Measurements from ENCODE around the gene MED27.

DNA sequence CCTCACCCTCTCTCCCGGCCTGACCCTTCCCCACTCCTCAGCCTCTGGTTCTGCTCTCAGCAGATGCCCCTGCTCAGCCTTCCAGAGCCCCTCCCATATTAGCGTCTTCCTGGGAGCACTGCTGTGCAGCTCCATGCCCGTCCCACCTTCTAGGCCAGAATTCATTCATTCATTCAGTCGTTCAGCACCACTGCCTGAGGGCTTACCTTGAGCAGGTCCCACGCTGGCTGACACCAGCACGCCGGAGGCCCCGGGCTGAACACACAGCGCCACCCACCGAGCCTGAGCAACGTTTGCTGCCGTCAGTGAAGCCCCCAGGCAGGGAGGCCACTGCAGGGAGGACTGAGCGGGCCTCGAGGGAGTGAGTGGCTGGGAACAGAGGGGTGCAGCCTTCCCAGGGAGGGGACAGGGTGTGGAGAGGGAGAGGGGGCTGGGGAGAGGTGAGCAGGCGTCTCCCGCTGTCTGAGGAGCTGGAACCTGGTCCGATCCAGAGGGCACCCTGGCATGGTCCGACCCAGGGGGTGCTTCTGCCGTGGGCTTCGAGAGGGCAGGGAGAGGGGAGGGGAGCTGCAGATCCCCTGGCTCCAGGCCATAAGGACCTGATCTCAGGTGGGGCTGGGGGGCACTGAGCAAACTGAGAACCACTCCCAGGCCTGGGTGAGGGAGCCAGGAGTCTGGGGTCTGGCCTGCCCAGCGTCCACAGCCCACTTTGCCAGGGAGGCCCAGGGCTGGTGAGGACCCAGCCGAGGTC is 241.0 kb downstream of the MED27 start:
- no peak for TF ChIP-seq EP300 (IDR thresholded peaks at IDR 0.05; ENCODE audit: low read depth in 2 of 2, low read length in 2 of 2)
- no peak for TF ChIP-seq EP300 (CRISPR knock-in tag; IDR thresholded peaks at IDR 0.05; ENCODE audit: borderline replicate concordance)
- TF ChIP-seq RCOR2 (CRISPR knock-in tag; IDR thresholded peaks at IDR 0.05): no peak
- TF ChIP-seq, protein P1, sequence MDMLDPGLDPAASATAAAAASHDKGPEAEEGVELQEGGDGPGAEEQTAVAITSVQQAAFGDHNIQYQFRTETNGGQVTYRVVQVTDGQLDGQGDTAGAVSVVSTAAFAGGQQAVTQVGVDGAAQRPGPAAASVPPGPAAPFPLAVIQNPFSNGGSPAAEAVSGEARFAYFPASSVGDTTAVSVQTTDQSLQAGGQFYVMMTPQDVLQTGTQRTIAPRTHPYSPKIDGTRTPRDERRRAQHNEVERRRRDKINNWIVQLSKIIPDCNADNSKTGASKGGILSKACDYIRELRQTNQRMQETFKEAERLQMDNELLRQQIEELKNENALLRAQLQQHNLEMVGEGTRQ (IDR thresholded peaks at IDR 0.05; ENCODE audit: low read depth, low read length): no peak
- TF ChIP-seq, protein P1 (CRISPR knock-in tag; IDR thresholded peaks at IDR 0.05; ENCODE audit: borderline replicate concordance): no peak
- no peak for TF ChIP-seq NBN (conservative IDR thresholded peaks at IDR 0.05)
- TF ChIP-seq, protein P2, sequence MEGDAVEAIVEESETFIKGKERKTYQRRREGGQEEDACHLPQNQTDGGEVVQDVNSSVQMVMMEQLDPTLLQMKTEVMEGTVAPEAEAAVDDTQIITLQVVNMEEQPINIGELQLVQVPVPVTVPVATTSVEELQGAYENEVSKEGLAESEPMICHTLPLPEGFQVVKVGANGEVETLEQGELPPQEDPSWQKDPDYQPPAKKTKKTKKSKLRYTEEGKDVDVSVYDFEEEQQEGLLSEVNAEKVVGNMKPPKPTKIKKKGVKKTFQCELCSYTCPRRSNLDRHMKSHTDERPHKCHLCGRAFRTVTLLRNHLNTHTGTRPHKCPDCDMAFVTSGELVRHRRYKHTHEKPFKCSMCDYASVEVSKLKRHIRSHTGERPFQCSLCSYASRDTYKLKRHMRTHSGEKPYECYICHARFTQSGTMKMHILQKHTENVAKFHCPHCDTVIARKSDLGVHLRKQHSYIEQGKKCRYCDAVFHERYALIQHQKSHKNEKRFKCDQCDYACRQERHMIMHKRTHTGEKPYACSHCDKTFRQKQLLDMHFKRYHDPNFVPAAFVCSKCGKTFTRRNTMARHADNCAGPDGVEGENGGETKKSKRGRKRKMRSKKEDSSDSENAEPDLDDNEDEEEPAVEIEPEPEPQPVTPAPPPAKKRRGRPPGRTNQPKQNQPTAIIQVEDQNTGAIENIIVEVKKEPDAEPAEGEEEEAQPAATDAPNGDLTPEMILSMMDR (CRISPR knock-in tag; IDR thresholded peaks at IDR 0.05): peak; percentile 49
- TF ChIP-seq POLR2A (IDR thresholded peaks at IDR 0.05; ENCODE audit: insufficient read depth in 1 of 2, low read depth in 2 of 2, low read length in 2 of 2): no peak
- no peak for TF ChIP-seq RFX5 (IDR thresholded peaks at IDR 0.05; ENCODE audit: low read depth, low read length)
- TF ChIP-seq, protein P3, sequence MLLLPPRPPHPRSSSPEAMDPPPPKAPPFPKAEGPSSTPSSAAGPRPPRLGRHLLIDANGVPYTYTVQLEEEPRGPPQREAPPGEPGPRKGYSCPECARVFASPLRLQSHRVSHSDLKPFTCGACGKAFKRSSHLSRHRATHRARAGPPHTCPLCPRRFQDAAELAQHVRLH (CRISPR knock-in tag; IDR thresholded peaks at IDR 0.05; ENCODE audit: borderline replicate concordance, low read depth): no peak
- TF ChIP-seq, protein P4, sequence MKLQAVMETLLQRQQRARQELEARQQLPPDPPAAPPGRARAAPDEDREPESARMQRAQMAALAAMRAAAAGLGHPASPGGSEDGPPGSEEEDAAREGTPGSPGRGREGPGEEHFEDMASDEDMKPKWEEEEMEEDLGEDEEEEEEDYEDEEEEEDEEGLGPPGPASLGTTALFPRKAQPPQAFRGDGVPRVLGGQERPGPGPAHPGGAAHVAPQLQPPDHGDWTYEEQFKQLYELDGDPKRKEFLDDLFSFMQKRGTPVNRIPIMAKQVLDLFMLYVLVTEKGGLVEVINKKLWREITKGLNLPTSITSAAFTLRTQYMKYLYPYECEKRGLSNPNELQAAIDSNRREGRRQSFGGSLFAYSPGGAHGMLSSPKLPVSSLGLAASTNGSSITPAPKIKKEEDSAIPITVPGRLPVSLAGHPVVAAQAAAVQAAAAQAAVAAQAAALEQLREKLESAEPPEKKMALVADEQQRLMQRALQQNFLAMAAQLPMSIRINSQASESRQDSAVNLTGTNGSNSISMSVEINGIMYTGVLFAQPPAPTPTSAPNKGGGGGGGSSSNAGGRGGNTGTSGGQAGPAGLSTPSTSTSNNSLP (IDR thresholded peaks at IDR 0.05; ENCODE audit: low read depth, low read length): no peak
- TF ChIP-seq, protein P5, sequence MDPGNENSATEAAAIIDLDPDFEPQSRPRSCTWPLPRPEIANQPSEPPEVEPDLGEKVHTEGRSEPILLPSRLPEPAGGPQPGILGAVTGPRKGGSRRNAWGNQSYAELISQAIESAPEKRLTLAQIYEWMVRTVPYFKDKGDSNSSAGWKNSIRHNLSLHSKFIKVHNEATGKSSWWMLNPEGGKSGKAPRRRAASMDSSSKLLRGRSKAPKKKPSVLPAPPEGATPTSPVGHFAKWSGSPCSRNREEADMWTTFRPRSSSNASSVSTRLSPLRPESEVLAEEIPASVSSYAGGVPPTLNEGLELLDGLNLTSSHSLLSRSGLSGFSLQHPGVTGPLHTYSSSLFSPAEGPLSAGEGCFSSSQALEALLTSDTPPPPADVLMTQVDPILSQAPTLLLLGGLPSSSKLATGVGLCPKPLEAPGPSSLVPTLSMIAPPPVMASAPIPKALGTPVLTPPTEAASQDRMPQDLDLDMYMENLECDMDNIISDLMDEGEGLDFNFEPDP (CRISPR knock-in tag; conservative IDR thresholded peaks at IDR 0.05): no peak
- TF ChIP-seq HIVEP1 (CRISPR knock-in tag; IDR thresholded peaks at IDR 0.05): no peak
- no peak for TF ChIP-seq RBFOX2 (IDR thresholded peaks at IDR 0.05; ENCODE audit: low read depth, low read length)
- no peak for TF ChIP-seq ZNF354B (CRISPR knock-in tag; IDR thresholded peaks at IDR 0.05)
